GM06990 (cell line): Measurements from ENCODE around the gene MFN2.

Source experiments
- DNase-seq: peaks from one replicate; pipeline ENCODE4 v3.0.0-alpha.2; 2011; ENCODE audit not compliant: insufficient read length; ENCODE audit errors: extremely low read depth
- H3K27me3 ChIP-seq: replicated peaks from 2 replicates; pipeline ENCODE4 v1.6.0; 2011; ENCODE audit warnings: low read length; ENCODE audit not compliant: control insufficient read depth, insufficient read depth
- H3K36me3 ChIP-seq: 2 replicates; pipeline ENCODE4 v1.5.1; 2011; ENCODE audit warnings: low read length; ENCODE audit not compliant: control insufficient read depth, insufficient read depth
- H3K4me3 ChIP-seq: replicated peaks from 2 replicates; pipeline ENCODE4 v1.5.1; 2011; ENCODE audit warnings: low read depth, mild to moderate bottlenecking, control low read depth, low read length
- TF ChIP-seq, protein P1 (sequence below): IDR thresholded peaks from 2 replicates; pipeline ENCODE4 v1.5.1; 2011; ENCODE audit warnings: low read length, control low read depth, mild to moderate bottlenecking, inconsistent platforms; ENCODE audit not compliant: insufficient read depth, poor library complexity, severe bottlenecking

Gene MFN2

DNA sequence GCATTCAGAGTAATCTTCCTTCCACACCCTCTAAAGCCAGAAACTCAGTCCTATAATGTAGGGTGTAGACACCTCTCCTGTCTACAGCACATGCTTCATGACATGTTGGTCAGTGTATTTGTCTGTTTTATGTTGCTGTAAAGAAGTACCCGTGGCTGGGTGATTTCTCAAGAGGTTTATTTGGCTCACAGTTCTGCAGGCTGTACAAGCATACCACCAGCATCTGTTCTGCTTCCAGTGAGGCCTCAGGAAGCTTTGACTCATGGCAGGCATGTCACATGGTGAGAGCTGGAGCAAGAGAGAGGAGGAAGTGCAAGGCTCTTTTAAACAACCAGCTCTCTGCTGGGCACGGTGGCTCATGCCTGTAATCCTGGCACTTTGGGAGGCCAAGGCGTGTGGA is 33.6 kb upstream of the MFN2 start:
- Histone ChIP-seq H3K27me3 (no peaks in the 10 kb centered on the region), H3K36me3 (peaks cover 23% of the 10 kb centered on the region), H3K4me3 (no peak overlapping the region)
- DNase-seq, result no peak
- TF ChIP-seq, protein P1, sequence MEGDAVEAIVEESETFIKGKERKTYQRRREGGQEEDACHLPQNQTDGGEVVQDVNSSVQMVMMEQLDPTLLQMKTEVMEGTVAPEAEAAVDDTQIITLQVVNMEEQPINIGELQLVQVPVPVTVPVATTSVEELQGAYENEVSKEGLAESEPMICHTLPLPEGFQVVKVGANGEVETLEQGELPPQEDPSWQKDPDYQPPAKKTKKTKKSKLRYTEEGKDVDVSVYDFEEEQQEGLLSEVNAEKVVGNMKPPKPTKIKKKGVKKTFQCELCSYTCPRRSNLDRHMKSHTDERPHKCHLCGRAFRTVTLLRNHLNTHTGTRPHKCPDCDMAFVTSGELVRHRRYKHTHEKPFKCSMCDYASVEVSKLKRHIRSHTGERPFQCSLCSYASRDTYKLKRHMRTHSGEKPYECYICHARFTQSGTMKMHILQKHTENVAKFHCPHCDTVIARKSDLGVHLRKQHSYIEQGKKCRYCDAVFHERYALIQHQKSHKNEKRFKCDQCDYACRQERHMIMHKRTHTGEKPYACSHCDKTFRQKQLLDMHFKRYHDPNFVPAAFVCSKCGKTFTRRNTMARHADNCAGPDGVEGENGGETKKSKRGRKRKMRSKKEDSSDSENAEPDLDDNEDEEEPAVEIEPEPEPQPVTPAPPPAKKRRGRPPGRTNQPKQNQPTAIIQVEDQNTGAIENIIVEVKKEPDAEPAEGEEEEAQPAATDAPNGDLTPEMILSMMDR, result no peak

DNA sequence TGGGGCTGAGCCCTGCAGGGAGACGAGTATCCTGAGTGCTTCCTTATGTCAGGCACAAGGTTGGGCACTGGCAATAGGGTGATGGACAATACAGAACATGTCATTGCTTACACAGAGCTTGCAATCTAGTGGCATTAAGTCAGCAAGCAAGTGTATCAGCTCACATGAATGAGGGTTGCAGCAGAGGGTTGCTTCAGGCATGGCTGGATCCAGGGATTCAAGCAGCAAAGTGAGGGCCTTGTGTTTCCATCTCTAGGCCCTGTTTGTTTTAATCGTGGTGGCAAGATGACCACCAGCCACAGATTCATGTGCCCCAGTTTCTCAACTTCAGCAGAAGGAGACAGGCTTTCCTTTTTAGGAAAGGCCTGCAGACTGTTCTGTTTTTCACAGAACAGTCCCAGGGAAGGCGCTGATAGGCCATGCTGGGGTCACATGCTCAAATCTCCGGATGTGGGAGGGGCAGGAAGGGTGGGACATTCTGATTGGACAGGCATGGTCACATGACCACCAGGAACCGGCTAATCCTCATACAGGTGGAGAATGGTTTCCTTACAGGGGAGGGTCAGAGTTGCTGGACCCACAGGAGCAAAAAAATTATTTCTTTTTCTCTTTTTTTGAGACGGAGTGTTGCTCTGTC is 31.3 kb upstream of the MFN2 start:
- TF ChIP-seq, protein P1, result no peak
- DNase-seq, result no peak

DNA sequence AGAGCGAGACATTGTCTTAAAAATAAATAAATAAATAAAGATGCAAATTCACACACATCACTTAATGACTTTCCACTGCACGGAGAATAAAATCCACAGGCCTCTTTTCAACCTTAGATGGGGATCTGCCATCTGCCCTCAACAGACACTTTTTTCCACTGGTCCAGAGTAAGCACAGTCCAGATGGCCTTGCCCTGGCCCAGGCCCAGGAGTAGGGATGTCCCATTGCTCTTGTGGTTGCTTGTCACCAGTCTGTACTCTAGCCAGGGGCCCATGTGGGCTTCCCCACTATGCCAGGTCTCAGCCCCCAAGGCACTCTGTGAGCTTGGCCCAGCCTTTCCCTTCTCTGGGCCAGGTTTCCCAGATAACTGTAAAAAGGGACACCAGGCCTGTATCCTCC is 28.3 kb upstream of the MFN2 start:
- DNase-seq, result no peak
- TF ChIP-seq, protein P1, result no peak
- H3K36me3 ChIP-seq, result peaks cover 26% of the 10 kb centered on the region
- no peak overlapping the region for H3K4me3 ChIP-seq
- no peaks in the 10 kb centered on the region for H3K27me3 ChIP-seq

More for the DNA sequence above, 31.3 kb upstream of the MFN2 start:
- H3K4me3 ChIP-seq, result no peak overlapping the region
- H3K27me3 ChIP-seq, result no peaks in the 10 kb centered on the region
- peaks cover 20% of the 10 kb centered on the region for H3K36me3 ChIP-seq

DNA sequence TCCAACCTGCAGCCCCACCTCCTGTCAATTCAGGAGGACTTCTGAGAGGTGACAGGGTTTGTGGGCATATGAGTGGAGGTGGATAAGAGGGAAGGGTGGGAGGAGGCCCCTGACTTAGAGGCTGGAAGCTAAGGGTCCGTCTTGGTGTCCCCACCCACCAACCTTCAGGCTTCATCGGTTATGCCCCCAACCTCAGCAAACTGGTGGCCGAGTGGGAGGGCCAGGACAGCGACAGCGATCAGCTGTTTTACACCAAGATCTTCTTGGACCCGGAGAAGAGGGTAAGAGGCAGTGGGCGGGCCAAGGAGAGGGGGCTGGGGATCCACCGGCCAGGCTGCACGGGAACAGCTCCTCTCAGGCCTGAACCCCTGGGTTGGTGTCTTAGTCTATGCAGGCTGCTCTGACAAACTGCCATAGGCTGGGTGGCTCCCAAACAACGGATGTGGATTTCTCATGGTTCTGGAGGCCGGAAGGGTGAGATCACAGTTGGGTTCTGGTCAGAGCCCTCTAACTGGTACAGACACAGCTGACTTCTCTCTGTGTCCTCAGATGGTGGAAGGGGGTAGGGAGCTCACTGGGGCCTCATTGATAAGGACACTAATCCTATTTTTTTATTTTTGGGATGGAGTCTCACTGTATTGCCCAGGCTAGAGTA is 27.7 kb upstream of the MFN2 start:
- DNase-seq, result no peak
- TF ChIP-seq, protein P1, result no peak
- peaks cover 27% of the 10 kb centered on the region for H3K36me3 ChIP-seq
- no peaks in the 10 kb centered on the region for H3K27me3 ChIP-seq
- no peak overlapping the region for H3K4me3 ChIP-seq

DNA sequence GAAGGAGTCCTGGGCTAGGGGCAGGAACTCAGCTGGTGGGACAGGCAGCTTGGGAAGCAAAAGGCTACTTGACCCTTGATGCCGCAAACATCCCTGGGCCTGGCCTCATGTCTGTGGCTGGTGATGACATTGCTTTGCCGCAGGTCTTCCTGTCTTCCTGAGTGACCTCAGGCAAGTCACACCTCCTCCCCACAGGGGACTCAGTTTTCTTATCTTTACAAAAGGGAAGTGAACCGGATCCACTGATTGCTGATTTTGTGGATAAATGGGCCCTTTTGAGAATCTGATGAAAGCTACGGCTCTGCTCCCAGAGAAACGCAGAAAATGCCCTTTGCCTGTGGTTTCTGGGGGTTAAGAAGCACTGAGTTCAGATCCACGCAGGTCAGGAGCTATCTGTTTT is 25.0 kb upstream of the MFN2 start:
- Histone ChIP-seq H3K4me3 (no peak overlapping the region), H3K27me3 (no peaks in the 10 kb centered on the region), H3K36me3 (peaks cover 23% of the 10 kb centered on the region)
- DNase-seq, result no peak
- TF ChIP-seq, protein P1, result no peak
